HG03103 (cell line): ENCODE results near the gene KNOP1.
A peak's percentile ranks its signal among the peaks of the same experiment; 100 is the strongest.

Experiments
- ATAC-seq: cut with Tn5 transposase; IDR thresholded peaks from one replicate; pipeline ENCODE4 v1.9.1; 2021; ENCODE audit warnings: low read depth; ENCODE audit not compliant: unreplicated experiment

Gene KNOP1

GRCh38 chr16:19717741-19718623 is at the start of gene KNOP1, which contains the start of gene IQCK:
KNOP1 (minus strand) TSS chr16:19718227; CDS start chr16:19715035, 3,192 bp downstream.
IQCK (plus strand) TSS chr16:19718271; CDS start chr16:19718307, 36 bp downstream.
- peak; percentile 92 for ATAC-seq

- no peak for ATAC-seq
Observed at GRCh38 chr16:19767497-19767896, 49.5 kb upstream of the KNOP1 start.

- ATAC-seq: no peak
Observed at GRCh38 chr16:19766988-19767387, 49.0 kb upstream of the KNOP1 start.

- ATAC-seq: no peak
Observed at GRCh38 chr16:19766554-19766884, 48.5 kb upstream of the KNOP1 start.

GRCh38 chr16:19765860-19766553 is 48.0 kb upstream of the KNOP1 start:
- no peak for ATAC-seq

GRCh38 chr16:19760356-19761060 is 42.5 kb upstream of the KNOP1 start:
- no peak for ATAC-seq

- ATAC-seq: no peak
Observed at GRCh38 chr16:19757762-19758595, 40.0 kb upstream of the KNOP1 start.

GRCh38 chr16:19757026-19757425 is 39.0 kb upstream of the KNOP1 start:
- ATAC-seq: no peak

- no peak for ATAC-seq
Observed at GRCh38 chr16:19755268-19755667, 37.2 kb upstream of the KNOP1 start.

GRCh38 chr16:19754644-19755036 is 36.6 kb upstream of the KNOP1 start:
- ATAC-seq: no peak

- ATAC-seq: no peak
Observed at GRCh38 chr16:19753815-19754643, 36.0 kb upstream of the KNOP1 start.

GRCh38 chr16:19751478-19752385 is 33.7 kb upstream of the KNOP1 start:
- no peak for ATAC-seq

- ATAC-seq: no peak
Observed at GRCh38 chr16:19749571-19750080, 31.6 kb upstream of the KNOP1 start.

GRCh38 chr16:19748389-19749168 is 30.6 kb upstream of the KNOP1 start:
- ATAC-seq: no peak

GRCh38 chr16:19746561-19746960 is 28.5 kb upstream of the KNOP1 start:
- no peak for ATAC-seq

GRCh38 chr16:19745286-19746010 is 27.4 kb upstream of the KNOP1 start:
- ATAC-seq: no peak

- no peak for ATAC-seq
Observed at GRCh38 chr16:19744670-19745069, 26.6 kb upstream of the KNOP1 start.
